ENCODE measurements around the gene GPBAR1. TPM values are rescaled to one million over a fixed set of nuclear protein-coding genes. Genes with fewer than 3 reads are reported as not detected.

GPBAR1 gene
- total RNA-seq, 4 donors from 2014 or later: 10.9 to 28.1 (median 16.8) TPM

DNA sequence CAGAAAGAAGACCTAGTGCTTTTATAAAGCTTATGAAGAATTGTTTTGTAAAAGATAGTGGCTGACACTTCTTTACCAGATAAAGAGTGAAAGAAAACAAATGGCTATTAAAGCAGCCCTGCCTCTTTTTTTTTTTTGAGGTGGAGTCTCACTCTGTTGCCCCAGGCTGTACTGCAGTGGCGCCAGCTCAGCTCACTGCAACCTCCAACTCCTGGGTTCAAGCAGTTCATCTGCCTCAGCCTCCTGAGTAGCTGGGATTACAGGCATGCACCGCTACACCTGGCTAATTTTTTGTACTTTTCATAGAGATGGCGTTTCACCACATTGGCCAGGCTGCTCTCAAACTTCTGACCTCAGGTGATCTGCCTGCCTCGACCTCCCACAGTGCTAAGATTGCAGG is 31.0 kb upstream of the GPBAR1 start:
- TF ChIP-seq, protein P1, sequence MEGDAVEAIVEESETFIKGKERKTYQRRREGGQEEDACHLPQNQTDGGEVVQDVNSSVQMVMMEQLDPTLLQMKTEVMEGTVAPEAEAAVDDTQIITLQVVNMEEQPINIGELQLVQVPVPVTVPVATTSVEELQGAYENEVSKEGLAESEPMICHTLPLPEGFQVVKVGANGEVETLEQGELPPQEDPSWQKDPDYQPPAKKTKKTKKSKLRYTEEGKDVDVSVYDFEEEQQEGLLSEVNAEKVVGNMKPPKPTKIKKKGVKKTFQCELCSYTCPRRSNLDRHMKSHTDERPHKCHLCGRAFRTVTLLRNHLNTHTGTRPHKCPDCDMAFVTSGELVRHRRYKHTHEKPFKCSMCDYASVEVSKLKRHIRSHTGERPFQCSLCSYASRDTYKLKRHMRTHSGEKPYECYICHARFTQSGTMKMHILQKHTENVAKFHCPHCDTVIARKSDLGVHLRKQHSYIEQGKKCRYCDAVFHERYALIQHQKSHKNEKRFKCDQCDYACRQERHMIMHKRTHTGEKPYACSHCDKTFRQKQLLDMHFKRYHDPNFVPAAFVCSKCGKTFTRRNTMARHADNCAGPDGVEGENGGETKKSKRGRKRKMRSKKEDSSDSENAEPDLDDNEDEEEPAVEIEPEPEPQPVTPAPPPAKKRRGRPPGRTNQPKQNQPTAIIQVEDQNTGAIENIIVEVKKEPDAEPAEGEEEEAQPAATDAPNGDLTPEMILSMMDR (IDR thresholded peaks at IDR 0.05; ENCODE audit: low read depth): no peak

DNA sequence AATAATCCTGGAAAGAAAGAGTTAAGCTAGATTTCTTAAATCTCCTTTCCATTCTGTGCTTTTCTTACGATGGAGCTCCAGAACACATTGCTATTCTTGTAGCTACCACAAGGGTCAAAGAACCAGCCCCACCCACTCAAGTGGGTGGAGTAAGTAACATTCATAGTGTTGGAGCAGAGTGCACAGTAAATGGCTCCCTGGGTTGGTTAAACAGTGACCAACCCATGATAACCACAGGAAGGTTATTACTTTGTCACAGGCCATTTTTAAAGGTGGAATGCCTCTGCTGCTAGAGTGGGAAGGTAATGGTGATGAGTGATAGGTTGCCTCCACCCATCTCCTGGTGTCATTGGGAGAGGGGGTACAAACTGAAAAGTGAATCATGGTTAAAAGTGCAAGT is 29.9 kb upstream of the GPBAR1 start:
- TF ChIP-seq, protein P1 (IDR thresholded peaks at IDR 0.05; ENCODE audit: low read depth): no peak

DNA sequence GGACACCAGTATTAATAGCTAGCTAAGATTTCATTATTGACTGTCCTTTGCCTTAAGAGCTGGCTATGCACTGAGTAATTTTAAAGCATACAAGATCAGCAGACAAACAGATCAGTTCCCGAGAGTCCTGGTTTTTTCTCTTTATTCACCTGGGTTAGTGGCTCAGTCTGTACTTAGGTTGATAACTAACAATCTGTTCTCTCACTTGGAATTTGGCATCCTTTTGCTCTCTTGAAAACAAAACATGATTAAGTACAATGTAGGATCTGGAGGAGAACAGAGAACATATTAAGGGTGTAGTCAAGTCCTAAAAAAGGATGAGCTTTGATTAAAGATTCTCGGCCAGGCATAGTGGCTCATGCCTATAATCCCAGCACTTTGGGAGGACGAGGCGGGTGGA is 27.3 kb upstream of the GPBAR1 start:
- TF ChIP-seq, protein P1 (IDR thresholded peaks at IDR 0.05; ENCODE audit: low read depth): no peak

DNA sequence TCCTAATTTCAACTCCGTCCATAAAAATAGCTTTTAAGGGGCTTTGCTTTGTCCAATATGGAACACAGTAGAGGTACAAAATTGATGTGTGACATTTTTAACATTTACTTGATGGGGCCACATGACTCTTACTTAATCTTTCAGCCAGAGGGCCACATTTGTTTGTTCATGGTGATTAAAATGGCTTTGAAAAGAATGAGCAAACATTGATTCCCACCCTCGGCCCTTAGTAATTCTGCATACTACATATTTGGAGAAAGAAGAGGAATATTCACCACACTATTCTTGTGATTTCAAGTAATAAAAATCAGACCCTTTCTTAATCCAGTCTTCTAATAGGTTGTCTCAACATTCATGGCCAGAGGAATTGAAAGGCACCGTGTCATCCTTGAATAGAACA is 26.3 kb upstream of the GPBAR1 start:
- TF ChIP-seq, protein P1 (IDR thresholded peaks at IDR 0.05; ENCODE audit: low read depth): no peak

DNA sequence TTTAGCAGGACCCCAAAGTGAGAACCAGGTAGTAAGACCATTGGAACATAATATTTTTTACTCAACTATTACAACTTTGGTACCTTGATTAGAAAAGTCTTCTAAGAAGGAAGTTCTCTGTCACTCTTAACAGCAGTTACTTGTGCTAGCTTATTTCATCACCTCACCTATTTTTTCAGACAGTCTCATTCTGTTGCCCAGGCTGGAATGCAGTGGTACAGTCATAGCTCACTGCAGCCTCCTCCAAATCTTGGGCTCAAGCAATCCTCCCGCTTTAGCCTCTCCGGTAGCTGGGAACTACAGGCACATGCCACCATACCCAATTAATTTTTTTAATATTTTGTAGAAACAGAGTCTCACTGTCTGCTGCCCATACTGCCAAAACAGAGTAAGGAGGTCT is 25.8 kb upstream of the GPBAR1 start:
- TF ChIP-seq, protein P1 (IDR thresholded peaks at IDR 0.05; ENCODE audit: low read depth): no peak

DNA sequence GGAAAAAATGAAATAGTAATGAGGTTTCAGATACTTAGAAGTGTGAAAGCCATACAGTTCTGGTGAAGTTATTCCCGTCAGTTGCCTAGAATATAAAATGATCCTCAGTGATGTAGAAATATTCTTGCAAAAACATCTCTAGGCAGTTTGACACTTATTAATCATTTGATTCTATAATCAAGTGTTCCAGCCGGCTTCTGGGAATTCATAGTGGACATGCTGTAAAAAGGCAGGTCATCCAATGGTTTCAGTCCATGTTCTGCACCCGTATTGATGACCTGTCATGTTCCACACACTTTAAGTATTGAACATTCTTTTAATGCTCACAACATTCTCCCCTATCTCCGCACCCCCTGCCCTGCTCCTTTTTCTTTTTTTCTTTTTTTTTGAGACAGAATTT is 24.0 kb upstream of the GPBAR1 start:
- TF ChIP-seq, protein P1 (IDR thresholded peaks at IDR 0.05; ENCODE audit: low read depth): no peak

DNA sequence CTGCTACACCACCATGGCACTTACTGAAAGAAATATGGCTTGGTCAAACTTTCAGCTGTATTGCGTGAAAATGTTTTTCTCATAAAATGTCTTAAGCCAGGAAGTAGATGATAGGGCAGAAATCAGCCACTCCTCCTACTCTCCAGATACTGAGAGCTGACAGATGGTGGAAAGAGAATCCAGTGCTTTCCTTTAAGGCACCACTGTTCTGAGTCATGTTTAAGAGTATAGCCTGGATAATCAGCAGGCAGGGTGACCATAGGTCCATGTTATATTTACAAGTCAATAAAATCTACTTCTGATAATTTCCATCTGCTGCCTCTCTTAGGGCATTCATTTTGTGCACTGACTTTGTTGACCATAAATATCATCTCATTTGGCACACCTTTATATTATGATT is 21.9 kb upstream of the GPBAR1 start:
- TF ChIP-seq, protein P1 (IDR thresholded peaks at IDR 0.05; ENCODE audit: low read depth): no peak
